Upper lobe of right lung (tissue), 1 donor: Measurements from ENCODE around the gene CHMP4A. TPM values are rescaled to one million over a fixed set of nuclear protein-coding genes. Genes with fewer than 3 reads are reported as not detected.
A peak's percentile ranks its signal among the peaks of the same experiment; 100 is the strongest.

Experiments used
- ATAC-seq: fragments of 200-7000 bp; cut with Tn5 transposase; one replicate; pipeline ENCODE4 v1.9.1; 2020; ENCODE audit warnings: mild to moderate bottlenecking, moderate library complexity
- DNase-seq: peaks from one replicate; pipeline ENCODE4 v3.0.0-alpha.2; 2020
- H3K27ac ChIP-seq: fragments of 200-600 bp; one replicate; pipeline ENCODE4 v1.8.0; 2022
- H3K27me3 ChIP-seq: fragments of 200-600 bp; one replicate; pipeline ENCODE4 v1.8.0; 2022; ENCODE audit warnings: mild to moderate bottlenecking
- H3K36me3 ChIP-seq: fragments of 200-600 bp; one replicate; pipeline ENCODE4 v1.8.0; 2022
- H3K4me1 ChIP-seq: fragments of 200-600 bp; one replicate; pipeline ENCODE4 v1.8.0; 2022
- H3K4me3 ChIP-seq: fragments of 200-600 bp; one replicate; pipeline ENCODE4 v1.8.0; 2022; ENCODE audit warnings: mild to moderate bottlenecking
- H3K9me3 ChIP-seq: fragments of 200-600 bp; one replicate; pipeline ENCODE4 v1.8.0; 2022
- CTCF ChIP-seq: fragments of 200-600 bp; IDR thresholded peaks from one replicate; pipeline ENCODE4 v1.8.0; 2022; ENCODE audit warnings: antibody characterized with exemption
- intact Hi-C: fragments of 100-400 bp; cut with DNase I; formaldehyde crosslinking; loops from one replicate; pipeline ENCODE4 v1.11.0; 2022
- total RNA-seq: library from RNA; stranded (reverse); fragmentation: NEBNext Ultra II Directional; extraction: Animal tissue kit (Norgen Biotek cat#: 25700); gene quantifications from one replicate; pipeline ENCODE4 v1.2.1, GENCODE V29; 2021
- donor health status: DM: no; HTN: yes; CAD: no; lungs with severe emphysema.

The CHMP4A gene
- total RNA-seq, 1 donor from 2014 or later, result 48.0 TPM

- no peak for TF ChIP-seq CTCF
- Histone ChIP-seq H3K4me1 (peaks cover 17% of the 10 kb centered on the region), H3K27ac (no peak overlapping the region), H3K36me3 (peaks cover 57% of the 10 kb centered on the region), H3K4me3 (no peak overlapping the region), H3K27me3 (no peaks in the 10 kb centered on the region), H3K9me3 (no peaks in the 10 kb centered on the region)
- peak; percentile 33 for DNase-seq
- ATAC-seq, result no peak
- intact Hi-C loops, result no loop called here
Observed at GRCh38 chr14:24186831-24187538, 26.3 kb downstream of the CHMP4A start.

DNA sequence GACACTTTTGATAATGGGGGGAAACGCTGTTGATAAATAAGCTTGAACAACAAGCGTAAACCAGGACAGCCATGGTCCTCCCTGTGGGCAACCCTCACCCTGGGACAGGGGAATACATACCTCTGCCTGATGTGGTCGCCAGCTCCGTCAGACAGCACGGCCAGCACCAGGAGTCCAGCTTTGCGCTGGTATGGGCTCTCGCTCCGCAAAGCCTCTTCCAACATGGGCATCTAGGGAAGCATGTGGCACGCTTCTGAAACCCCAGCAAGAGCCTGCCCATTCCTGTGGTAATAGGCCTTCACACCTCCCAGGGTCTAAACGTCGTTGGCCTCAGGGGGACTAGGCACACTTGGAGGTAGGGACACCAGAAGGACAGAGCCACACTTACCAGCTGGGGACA lies 27.5 kb downstream of the CHMP4A start:
- intact Hi-C loops, result no loop called here
- Histone ChIP-seq H3K27me3 (no peaks in the 10 kb centered on the region), H3K36me3 (peaks cover 59% of the 10 kb centered on the region), H3K4me1 (peaks cover 17% of the 10 kb centered on the region), H3K9me3 (no peaks in the 10 kb centered on the region), H3K27ac (no peak overlapping the region), H3K4me3 (no peak overlapping the region)
- no peak for TF ChIP-seq CTCF
- ATAC-seq (no peak), DNase-seq (no peak)

- DNase-seq (no peak), ATAC-seq (no peak)
- Histone ChIP-seq H3K4me3 (no peak overlapping the region), H3K27ac (no peak overlapping the region), H3K9me3 (no peaks in the 10 kb centered on the region), H3K4me1 (peaks cover 17% of the 10 kb centered on the region), H3K36me3 (peaks cover 66% of the 10 kb centered on the region), H3K27me3 (no peaks in the 10 kb centered on the region)
- no peak for TF ChIP-seq CTCF
- intact Hi-C loops, result no loop called here
Observed at GRCh38 chr14:24185026-24185425, 28.3 kb downstream of the CHMP4A start.

DNA sequence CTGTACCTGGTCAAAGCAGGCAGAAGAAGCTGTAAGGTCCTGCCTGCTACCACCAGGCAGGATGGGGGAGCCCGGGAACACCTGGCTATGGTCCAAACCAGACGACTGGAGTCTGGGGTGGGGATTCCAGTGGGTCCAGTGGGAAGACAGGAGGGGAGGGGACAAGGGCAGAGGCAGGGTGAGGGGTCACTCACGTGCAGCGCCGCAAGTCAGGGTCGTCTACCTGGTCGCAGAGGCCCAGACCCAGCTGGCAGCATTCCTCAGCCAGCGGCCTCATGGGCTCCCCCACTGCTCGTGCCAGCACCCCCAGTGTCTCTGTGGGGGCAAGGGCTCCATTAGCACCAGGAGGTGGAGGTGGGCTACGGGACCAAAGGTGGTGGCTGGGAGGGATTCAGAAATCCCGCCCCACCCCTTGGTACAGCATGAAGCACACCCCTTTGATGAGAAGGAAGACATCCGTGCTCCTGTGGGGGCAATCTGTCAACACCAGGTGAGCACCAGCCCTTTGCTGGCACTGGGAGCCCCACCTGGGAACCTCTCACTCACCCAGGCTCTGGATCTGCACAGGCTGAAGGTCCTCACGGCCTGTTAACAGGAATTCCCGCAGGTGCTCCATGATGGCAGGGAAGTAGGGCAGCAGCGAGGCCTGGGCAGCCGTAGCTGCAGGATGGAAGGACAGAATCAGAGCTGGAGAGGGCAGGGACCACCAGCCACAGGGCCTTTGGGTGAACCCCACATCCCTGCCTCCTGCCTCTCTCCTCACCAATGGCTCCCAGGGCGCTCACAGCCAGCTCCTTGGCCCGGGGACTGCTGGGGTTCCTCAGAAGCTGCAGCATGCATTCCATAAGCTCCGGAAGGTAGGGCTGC lies 29.0 kb downstream of the CHMP4A start:
- intact Hi-C loops, result no loop called here
- H3K27ac ChIP-seq, result no peak overlapping the region
- H3K9me3 ChIP-seq, result no peaks in the 10 kb centered on the region
- ATAC-seq (no peak), DNase-seq (no peak)
- TF ChIP-seq CTCF, result no peak
- no peaks in the 10 kb centered on the region for H3K27me3 ChIP-seq
- H3K4me3 ChIP-seq, result no peak overlapping the region
- peaks cover 73% of the 10 kb centered on the region for H3K36me3 ChIP-seq
- H3K4me1 ChIP-seq, result peaks cover 15% of the 10 kb centered on the region

DNA sequence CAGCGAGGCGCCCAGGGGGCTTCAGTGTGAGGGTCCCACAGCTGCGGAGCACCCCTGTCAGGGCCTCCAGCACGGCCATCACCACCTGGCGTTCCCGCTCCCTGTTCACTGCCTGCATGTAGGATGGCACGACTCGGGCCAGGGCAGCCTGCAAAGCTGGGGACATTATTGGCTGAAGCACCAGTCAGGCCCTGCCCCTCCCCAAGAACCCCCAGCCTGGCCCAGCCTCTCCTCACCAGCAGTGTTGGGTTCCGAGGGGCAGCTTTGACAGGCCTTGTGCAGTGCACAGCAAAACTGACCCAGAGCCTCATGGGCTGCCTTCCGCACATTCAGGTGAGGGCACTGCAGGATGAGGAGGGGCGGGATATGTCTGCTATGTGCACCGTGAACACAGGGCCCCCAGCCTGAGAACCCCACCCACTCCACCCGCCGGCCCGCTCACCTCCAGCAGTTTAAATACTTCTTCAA lies 30.2 kb downstream of the CHMP4A start:
- H3K4me3 ChIP-seq, result no peak overlapping the region
- H3K4me1 ChIP-seq, result peaks cover 7% of the 10 kb centered on the region
- H3K27me3 ChIP-seq, result no peaks in the 10 kb centered on the region
- H3K27ac ChIP-seq, result no peak overlapping the region
- DNase-seq (no peak), ATAC-seq (no peak)
- TF ChIP-seq CTCF, result no peak
- H3K9me3 ChIP-seq, result no peaks in the 10 kb centered on the region
- peaks cover 86% of the 10 kb centered on the region for H3K36me3 ChIP-seq
- intact Hi-C loops, result no loop called here
